B cell (primary cell): ENCODE measurements around the gene GRID2.

ENCODE experiments used
- CTCF ChIP-seq: fragments of 200-600 bp; IDR thresholded peaks from one replicate; pipeline ENCODE4 v1.8.0; 2022; ENCODE audit warnings: antibody characterized with exemption, mild to moderate bottlenecking
- EZH2 ChIP-seq: IDR thresholded peaks from 2 replicates; pipeline ENCODE4 v1.6.1; 2012; ENCODE audit warnings: borderline replicate concordance, low read depth, mild to moderate bottlenecking, moderate library complexity, low read length; ENCODE audit not compliant: insufficient read depth, poor library complexity, severe bottlenecking

GRCh38 chr4:93174598-93174997 is 870.8 kb downstream of the GRID2 start:
- TF ChIP-seq EZH2: no peak
- TF ChIP-seq CTCF: no peak
